ENCODE results near the gene ASF1B.

GRCh38 chr19:14118165-14119051, 18.0 kb downstream of the ASF1B start:
- no peak for TF ChIP-seq GATA2 (IDR thresholded peaks at IDR 0.05; ENCODE audit: low read depth, low read length)
- TF ChIP-seq GATA3 (IDR thresholded peaks at IDR 0.05; ENCODE audit: low read depth, low read length): no peak
